C4-2B (cell line): Measurements from ENCODE around the gene MND1.

Experiments
- ZFX ChIP-seq: fragments of 450-650 bp; IDR thresholded peaks from 2 replicates; pipeline ENCODE4 v1.6.1; 2017
- TF ChIP-seq, protein P1 (sequence below): fragments of 450-650 bp; conservative IDR thresholded peaks from 2 replicates; pipeline ENCODE4 v1.5.1; 2017; ENCODE audit warnings: mild to moderate bottlenecking

DNA sequence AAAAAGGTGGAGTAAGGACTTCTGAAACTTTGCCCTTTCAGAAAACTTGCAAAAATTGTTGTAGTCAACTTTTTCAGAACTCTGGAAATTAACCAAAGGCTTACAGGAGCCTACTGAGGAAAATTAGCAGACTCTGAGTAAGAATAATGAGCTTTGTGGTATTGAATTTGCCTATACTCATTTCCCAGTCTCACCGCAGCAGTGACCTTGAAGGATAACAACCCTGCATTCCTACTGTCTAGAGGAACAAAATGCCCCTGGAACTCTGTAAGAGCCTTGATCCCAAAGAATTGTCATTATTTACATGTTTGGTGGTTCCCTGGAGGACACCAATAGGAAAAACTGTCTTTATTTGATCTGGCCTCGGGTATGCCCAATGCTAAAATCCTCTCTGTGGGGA lies 57.9 kb downstream of the MND1 start:
- TF ChIP-seq, protein P1, sequence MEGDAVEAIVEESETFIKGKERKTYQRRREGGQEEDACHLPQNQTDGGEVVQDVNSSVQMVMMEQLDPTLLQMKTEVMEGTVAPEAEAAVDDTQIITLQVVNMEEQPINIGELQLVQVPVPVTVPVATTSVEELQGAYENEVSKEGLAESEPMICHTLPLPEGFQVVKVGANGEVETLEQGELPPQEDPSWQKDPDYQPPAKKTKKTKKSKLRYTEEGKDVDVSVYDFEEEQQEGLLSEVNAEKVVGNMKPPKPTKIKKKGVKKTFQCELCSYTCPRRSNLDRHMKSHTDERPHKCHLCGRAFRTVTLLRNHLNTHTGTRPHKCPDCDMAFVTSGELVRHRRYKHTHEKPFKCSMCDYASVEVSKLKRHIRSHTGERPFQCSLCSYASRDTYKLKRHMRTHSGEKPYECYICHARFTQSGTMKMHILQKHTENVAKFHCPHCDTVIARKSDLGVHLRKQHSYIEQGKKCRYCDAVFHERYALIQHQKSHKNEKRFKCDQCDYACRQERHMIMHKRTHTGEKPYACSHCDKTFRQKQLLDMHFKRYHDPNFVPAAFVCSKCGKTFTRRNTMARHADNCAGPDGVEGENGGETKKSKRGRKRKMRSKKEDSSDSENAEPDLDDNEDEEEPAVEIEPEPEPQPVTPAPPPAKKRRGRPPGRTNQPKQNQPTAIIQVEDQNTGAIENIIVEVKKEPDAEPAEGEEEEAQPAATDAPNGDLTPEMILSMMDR, result no peak
- no peak for TF ChIP-seq ZFX
